ENCODE results near the gene TMIGD1.

DNA sequence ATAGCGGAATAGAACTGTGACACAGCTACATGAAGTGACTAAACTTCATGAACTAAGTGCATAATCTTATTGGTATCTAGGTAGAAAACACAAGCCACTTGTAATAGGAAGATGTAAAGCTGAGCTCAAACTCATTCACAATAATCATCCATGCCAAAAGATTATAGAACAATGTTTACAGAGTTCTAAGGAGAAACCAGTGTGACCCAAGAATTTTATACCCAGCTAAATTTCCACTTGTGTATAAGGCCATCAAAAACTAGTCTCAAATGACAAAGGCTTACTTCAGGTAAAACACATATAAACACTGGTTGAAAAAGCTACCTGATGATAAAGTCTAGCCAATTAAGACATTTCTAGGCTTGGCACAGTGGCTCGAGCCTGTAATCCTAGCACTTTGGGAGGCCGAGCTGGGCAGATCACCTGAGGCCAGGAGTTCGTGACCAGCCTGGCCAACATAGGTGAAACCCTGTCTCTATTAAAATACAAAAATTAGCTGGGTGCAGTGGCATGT, 28.0 kb upstream of the TMIGD1 start:
- TF ChIP-seq, protein P1, sequence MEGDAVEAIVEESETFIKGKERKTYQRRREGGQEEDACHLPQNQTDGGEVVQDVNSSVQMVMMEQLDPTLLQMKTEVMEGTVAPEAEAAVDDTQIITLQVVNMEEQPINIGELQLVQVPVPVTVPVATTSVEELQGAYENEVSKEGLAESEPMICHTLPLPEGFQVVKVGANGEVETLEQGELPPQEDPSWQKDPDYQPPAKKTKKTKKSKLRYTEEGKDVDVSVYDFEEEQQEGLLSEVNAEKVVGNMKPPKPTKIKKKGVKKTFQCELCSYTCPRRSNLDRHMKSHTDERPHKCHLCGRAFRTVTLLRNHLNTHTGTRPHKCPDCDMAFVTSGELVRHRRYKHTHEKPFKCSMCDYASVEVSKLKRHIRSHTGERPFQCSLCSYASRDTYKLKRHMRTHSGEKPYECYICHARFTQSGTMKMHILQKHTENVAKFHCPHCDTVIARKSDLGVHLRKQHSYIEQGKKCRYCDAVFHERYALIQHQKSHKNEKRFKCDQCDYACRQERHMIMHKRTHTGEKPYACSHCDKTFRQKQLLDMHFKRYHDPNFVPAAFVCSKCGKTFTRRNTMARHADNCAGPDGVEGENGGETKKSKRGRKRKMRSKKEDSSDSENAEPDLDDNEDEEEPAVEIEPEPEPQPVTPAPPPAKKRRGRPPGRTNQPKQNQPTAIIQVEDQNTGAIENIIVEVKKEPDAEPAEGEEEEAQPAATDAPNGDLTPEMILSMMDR (IDR thresholded peaks at IDR 0.05; ENCODE audit: low read depth, low read length, poor library complexity, severe bottlenecking), result no peak
- no peak for TF ChIP-seq EZH2phosphoT487 (IDR thresholded peaks at IDR 0.05; ENCODE audit: borderline replicate concordance, low read length)
